ENCODE data around the gene PROSER3. TPM values are rescaled to one million over a fixed set of nuclear protein-coding genes. Genes with fewer than 3 reads are reported as not detected.

PROSER3 gene
- total and polyA plus RNA-seq, 2 donors (not counting 1 experiment from before 2014, with no cell fraction given): 3.8 to 8.1 TPM

- no peaks in the 10 kb centered on the region for H4K20me1 ChIP-seq (ENCODE audit: control insufficient read depth, extremely low read depth, insufficient read depth, low read length)
Measured at GRCh38 chr19:35788205-35788960, 30.4 kb downstream of the PROSER3 start.

DNA sequence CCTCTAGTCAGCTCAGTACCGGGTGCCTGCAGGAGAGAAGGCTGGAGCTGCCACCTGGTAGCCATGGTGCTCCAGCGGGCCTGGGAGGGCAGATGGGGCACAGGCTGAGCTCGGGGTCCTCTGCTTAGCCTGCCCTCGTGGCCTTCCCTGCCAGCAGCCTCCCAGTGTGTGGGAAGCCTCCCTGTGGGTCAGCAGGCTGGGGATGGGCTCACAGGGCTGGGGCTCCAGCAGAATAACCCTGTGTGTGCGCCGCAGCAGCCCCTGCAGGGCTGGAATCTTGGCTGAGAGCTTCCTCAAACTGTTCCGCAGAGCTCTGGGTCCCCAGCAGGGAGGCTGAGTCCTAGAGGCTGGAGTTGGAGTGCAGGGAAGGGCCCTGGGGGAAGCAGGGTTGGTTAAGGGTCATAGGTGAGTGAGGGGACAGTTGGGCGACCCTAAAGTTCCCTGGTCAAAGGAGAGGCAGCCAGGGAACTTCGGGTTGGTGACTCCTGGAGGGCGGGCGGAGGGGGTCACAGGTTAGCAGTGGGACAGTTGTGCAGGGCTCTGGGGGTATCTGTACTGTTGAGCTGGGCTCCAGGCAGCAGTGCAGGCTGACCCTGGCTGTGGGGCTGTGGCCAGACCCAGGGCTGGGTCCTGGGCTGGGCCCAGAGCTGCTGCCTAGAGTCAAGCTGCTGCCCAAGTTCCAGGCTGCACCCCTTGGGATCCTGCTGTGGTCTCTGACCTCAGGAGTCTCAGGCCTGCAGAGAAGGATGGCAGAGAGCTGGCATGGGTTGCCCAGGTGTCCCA is 31.4 kb downstream of the PROSER3 start:
- no peak for TF ChIP-seq EZH2 (IDR thresholded peaks at IDR 0.05; ENCODE audit: low read length, missing control alignments)
- TF ChIP-seq, protein P1, sequence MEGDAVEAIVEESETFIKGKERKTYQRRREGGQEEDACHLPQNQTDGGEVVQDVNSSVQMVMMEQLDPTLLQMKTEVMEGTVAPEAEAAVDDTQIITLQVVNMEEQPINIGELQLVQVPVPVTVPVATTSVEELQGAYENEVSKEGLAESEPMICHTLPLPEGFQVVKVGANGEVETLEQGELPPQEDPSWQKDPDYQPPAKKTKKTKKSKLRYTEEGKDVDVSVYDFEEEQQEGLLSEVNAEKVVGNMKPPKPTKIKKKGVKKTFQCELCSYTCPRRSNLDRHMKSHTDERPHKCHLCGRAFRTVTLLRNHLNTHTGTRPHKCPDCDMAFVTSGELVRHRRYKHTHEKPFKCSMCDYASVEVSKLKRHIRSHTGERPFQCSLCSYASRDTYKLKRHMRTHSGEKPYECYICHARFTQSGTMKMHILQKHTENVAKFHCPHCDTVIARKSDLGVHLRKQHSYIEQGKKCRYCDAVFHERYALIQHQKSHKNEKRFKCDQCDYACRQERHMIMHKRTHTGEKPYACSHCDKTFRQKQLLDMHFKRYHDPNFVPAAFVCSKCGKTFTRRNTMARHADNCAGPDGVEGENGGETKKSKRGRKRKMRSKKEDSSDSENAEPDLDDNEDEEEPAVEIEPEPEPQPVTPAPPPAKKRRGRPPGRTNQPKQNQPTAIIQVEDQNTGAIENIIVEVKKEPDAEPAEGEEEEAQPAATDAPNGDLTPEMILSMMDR (conservative IDR thresholded peaks at IDR 0.05 in 1 of 2, IDR thresholded peaks at IDR 0.05 in 1 of 2; ENCODE audit: low read depth in 1 of 2, low read length in 2 of 2): no peak
- no peak overlapping the region for H3K9ac ChIP-seq (ENCODE audit: insufficient read depth, low read length)
- peaks cover 3% of the 10 kb centered on the region for H3K4me1 ChIP-seq (ENCODE audit: control insufficient read depth, extremely low read depth, insufficient read depth, low read length)
- H2AFZ ChIP-seq (ENCODE audit: low read length): no peak overlapping the region
- no peaks in the 10 kb centered on the region for H3K9me3 ChIP-seq (ENCODE audit: control insufficient read depth, insufficient read depth, low read depth, low read length)
- DNase-seq (ENCODE audit: low read depth in 2 of 2): no peak
- H3K79me2 ChIP-seq (ENCODE audit: control insufficient read depth, insufficient read depth, low read length): no peaks in the 10 kb centered on the region
- H3K4me3 ChIP-seq (replicated peaks in 1 of 4; ENCODE audit: control extremely low read depth in 1 of 4, insufficient read depth in 1 of 4, low read depth in 3 of 4, low read length in 4 of 4): no peak overlapping the region
- peaks cover 2% of the 10 kb centered on the region for H3K36me3 ChIP-seq (ENCODE audit: control insufficient read depth, insufficient read depth, low read length)
- H3K4me2 ChIP-seq (ENCODE audit: extremely low read depth, insufficient read depth, low read length): no peak overlapping the region
- no peaks in the 10 kb centered on the region for H3K27me3 ChIP-seq (ENCODE audit: control insufficient read depth, insufficient read depth, low read length)
- no peak overlapping the region for H3K27ac ChIP-seq (ENCODE audit: insufficient read depth, low read length)
- no peaks in the 10 kb centered on the region for H4K20me1 ChIP-seq (ENCODE audit: control insufficient read depth, extremely low read depth, insufficient read depth, low read length)

More at GRCh38 chr19:35788205-35788960, 30.4 kb downstream of the PROSER3 start:
- Histone ChIP-seq H3K79me2 (ENCODE audit: control insufficient read depth, insufficient read depth, low read length) (no peaks in the 10 kb centered on the region), H3K4me3 (replicated peaks in 1 of 4; ENCODE audit: control extremely low read depth in 1 of 4, insufficient read depth in 1 of 4, low read depth in 3 of 4, low read length in 4 of 4) (no peak overlapping the region), H3K36me3 (ENCODE audit: control insufficient read depth, insufficient read depth, low read length) (peaks cover 4% of the 10 kb centered on the region), H3K27me3 (ENCODE audit: control insufficient read depth, insufficient read depth, low read length) (no peaks in the 10 kb centered on the region), H3K9ac (ENCODE audit: insufficient read depth, low read length) (no peak overlapping the region), H2AFZ (ENCODE audit: low read length) (no peak overlapping the region), H3K4me2 (ENCODE audit: extremely low read depth, insufficient read depth, low read length) (no peak overlapping the region), H3K4me1 (ENCODE audit: control insufficient read depth, extremely low read depth, insufficient read depth, low read length) (peaks cover 3% of the 10 kb centered on the region), H3K27ac (ENCODE audit: insufficient read depth, low read length) (no peak overlapping the region), H3K9me3 (ENCODE audit: control insufficient read depth, insufficient read depth, low read depth, low read length) (no peaks in the 10 kb centered on the region)
- no peak for TF ChIP-seq EZH2 (IDR thresholded peaks at IDR 0.05; ENCODE audit: low read length, missing control alignments)
- TF ChIP-seq, protein P1 (conservative IDR thresholded peaks at IDR 0.05 in 1 of 2, IDR thresholded peaks at IDR 0.05 in 1 of 2; ENCODE audit: low read depth in 1 of 2, low read length in 2 of 2): no peak
- no peak for DNase-seq (ENCODE audit: low read depth in 2 of 2)
